ENCODE results near the gene ME3. TPM values are rescaled to one million over a fixed set of nuclear protein-coding genes. Genes with fewer than 3 reads are reported as not detected.

ME3 gene
- total RNA-seq, 1 experiment from 2014 or later = 1.8 TPM

DNA sequence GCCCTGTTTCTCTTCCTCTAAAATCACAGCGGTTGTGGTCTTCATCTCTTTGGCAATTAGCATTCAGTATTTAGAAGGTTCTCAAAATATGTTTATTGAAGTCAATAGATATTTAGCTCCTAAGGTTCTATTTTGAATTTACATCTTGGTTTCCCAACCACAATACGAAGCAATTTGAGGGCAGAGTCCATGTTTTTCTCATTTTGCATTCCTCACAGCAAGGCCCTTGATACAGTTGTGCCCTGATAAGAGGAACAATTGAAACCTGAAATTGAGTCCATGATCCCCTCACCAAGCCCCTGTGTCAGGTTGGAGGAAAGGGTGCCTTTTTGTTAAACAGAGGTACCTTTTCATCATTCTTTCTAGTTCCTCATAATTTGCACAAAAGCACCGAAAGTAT, 166.2 kb downstream of the ME3 start:
- Mint-ChIP-seq H3K27me3 (ENCODE audit: low read depth) (no peaks in the 10 kb centered on the region), H3K36me3 (no peaks in the 10 kb centered on the region), H3K27ac (no peak overlapping the region), H3K4me1 (no peaks in the 10 kb centered on the region), H3K9me3 (no peaks in the 10 kb centered on the region), H3K4me3 (no peak overlapping the region)
- DNase-seq (ENCODE audit: low spot score) = no peak
- ATAC-seq = no peak
- POLR2A ChIA-PET = no interaction called here
- TF ChIP-seq, protein P1, sequence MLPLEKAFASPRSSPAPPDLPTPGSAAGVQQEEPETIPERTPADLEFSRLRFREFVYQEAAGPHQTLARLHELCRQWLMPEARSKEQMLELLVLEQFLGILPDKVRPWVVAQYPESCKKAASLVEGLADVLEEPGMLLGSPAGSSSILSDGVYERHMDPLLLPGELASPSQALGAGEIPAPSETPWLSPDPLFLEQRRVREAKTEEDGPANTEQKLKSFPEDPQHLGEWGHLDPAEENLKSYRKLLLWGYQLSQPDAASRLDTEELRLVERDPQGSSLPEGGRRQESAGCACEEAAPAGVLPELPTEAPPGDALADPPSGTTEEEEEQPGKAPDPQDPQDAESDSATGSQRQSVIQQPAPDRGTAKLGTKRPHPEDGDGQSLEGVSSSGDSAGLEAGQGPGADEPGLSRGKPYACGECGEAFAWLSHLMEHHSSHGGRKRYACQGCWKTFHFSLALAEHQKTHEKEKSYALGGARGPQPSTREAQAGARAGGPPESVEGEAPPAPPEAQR (CRISPR knock-in tag; IDR thresholded peaks at IDR 0.05) = no peak
- TF ChIP-seq ZNF219 (CRISPR knock-in tag; IDR thresholded peaks at IDR 0.05; ENCODE audit: borderline replicate concordance) = no peak
- no peak for TF ChIP-seq SMAD4 (CRISPR knock-in tag; IDR thresholded peaks at IDR 0.05)
- no peak for TF ChIP-seq KAT7 (CRISPR knock-in tag; IDR thresholded peaks at IDR 0.05; ENCODE audit: borderline replicate concordance)
- TF ChIP-seq NR3C1 (CRISPR knock-in tag; conservative IDR thresholded peaks at IDR 0.05; ENCODE audit: low read depth) = no peak
- CTCF ChIA-PET = interaction anchor here (1.4 kb wide), 1 partner anchor 102 kb away, joined by 4 read pairs; no protein-coding TSS in a partner anchor

DNA sequence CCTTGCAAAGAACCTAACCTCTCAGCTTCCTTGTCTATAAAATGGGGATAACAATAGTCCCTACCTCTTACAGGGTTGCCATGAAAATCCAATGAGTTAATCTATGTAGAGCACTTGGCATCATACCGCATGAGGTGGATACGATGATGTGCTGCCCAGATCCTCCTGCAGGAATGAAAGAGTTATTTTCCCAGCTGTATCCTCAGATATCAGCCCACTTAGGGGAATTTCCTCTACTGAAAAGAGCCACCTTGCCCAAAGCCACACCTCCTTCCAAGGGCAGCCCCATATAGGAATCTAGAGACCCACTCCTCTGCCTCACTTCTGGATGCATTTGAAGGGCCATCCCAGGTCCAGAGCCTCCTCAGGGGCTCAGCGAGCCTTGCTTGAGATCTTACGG, 169.3 kb downstream of the ME3 start:
- Mint-ChIP-seq H3K9me3 (no peaks in the 10 kb centered on the region), H3K4me1 (no peaks in the 10 kb centered on the region; the same call in 1 of the 2 replicates), H3K36me3 (no peaks in the 10 kb centered on the region), H3K27me3 (ENCODE audit: low read depth) (no peaks in the 10 kb centered on the region), H3K4me3 (no peak overlapping the region), H3K27ac (no peak overlapping the region)
- DNase-seq (ENCODE audit: low spot score) = no peak
- no peak for ATAC-seq
- ChIA-PET CTCF (interaction anchor here (1.5 kb wide), 1 partner anchor 105 kb away, joined by 3 read pairs; no protein-coding TSS in a partner anchor), POLR2A (no interaction called here)
- TF ChIP-seq, protein P2, sequence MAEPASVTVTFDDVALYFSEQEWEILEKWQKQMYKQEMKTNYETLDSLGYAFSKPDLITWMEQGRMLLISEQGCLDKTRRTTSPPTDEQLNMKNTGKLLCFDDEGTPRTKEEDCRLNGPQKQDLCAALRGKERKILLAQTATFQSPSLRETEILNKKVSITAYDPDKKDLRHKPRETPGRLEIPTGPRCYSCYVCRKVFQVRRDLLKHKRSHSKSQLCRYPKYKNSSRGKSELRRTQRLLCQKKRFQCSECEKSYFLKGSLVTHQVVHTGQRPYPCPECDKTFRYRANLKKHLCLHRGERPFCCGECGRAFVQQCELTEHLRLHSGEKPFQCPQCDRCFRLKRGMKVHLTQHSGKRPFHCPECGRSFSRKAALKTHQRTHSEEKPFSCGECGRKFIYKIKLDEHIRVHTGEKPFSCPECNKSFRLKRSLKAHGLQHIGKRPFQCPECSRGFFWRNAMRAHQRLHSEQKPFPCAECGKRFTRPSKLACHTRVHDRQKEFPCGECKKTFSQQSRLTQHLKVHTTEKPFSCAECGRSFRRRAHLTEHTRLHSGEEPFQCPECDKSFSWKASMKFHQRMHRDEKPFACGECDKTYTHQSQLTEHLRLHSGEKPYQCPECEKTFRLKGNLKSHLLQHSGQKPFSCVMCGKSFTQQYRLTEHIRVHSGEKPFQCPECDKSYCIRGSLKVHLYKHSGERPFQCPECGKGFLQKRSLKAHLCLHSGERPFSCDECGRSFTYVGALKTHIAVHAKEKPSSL (CRISPR knock-in tag; conservative IDR thresholded peaks at IDR 0.05) = no peak
- TF ChIP-seq SOX15 (CRISPR knock-in tag; IDR thresholded peaks at IDR 0.05) (no peak), SP1 (CRISPR knock-in tag; conservative IDR thresholded peaks at IDR 0.05) (no peak), CREB1 (CRISPR knock-in tag; IDR thresholded peaks at IDR 0.05) (no peak)

DNA sequence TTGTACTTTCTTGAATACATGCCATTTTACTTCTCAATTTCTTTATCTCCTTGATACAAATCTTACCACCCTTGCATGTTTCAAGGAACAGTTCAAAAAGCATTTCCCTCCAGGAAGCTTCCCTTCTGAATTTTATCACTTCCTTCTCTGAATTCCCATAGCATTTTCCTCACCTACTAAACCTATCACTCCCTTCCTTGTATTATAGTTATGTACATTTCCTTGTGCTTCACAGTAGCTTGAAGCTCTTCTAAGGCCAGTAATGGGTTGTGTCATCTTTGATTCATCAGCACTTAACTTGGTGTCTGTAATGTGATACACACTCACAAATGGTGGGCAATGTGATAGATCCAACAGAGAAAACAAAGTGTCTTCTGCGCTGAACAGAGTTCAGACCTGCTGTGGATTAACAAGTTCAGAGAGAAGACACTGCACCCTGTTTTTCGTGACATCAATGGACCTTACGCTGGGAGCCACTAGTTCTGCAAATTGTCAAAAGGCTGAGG, 170.2 kb downstream of the ME3 start:
- ChIA-PET POLR2A (no interaction called here), CTCF (interaction anchor here (1.2 kb wide), 1 partner anchor 21 kb away, joined by 3 read pairs; no protein-coding TSS in a partner anchor)
- DNase-seq (ENCODE audit: low spot score) (no peak), ATAC-seq (no peak)
- H3K27ac Mint-ChIP-seq = no peak overlapping the region
- peaks cover 5% of the 10 kb centered on the region for H3K4me1 Mint-ChIP-seq
- H3K4me3 Mint-ChIP-seq = no peak overlapping the region
- no peaks in the 10 kb centered on the region for H3K36me3 Mint-ChIP-seq
- no peaks in the 10 kb centered on the region for H3K9me3 Mint-ChIP-seq
- H3K27me3 Mint-ChIP-seq (ENCODE audit: low read depth) = no peaks in the 10 kb centered on the region
- TF ChIP-seq ZNF416 (CRISPR knock-in tag; IDR thresholded peaks at IDR 0.05) (no peak), CREB1 (CRISPR knock-in tag; IDR thresholded peaks at IDR 0.05) (no peak), FOXP1 (CRISPR knock-in tag; IDR thresholded peaks at IDR 0.05; ENCODE audit: borderline replicate concordance) (no peak), RORB (CRISPR knock-in tag; IDR thresholded peaks at IDR 0.05) (no peak)
- TF ChIP-seq, protein P3, sequence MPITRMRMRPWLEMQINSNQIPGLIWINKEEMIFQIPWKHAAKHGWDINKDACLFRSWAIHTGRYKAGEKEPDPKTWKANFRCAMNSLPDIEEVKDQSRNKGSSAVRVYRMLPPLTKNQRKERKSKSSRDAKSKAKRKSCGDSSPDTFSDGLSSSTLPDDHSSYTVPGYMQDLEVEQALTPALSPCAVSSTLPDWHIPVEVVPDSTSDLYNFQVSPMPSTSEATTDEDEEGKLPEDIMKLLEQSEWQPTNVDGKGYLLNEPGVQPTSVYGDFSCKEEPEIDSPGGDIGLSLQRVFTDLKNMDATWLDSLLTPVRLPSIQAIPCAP (CRISPR knock-in tag; IDR thresholded peaks at IDR 0.05) = no peak
- TF ChIP-seq, protein P4, sequence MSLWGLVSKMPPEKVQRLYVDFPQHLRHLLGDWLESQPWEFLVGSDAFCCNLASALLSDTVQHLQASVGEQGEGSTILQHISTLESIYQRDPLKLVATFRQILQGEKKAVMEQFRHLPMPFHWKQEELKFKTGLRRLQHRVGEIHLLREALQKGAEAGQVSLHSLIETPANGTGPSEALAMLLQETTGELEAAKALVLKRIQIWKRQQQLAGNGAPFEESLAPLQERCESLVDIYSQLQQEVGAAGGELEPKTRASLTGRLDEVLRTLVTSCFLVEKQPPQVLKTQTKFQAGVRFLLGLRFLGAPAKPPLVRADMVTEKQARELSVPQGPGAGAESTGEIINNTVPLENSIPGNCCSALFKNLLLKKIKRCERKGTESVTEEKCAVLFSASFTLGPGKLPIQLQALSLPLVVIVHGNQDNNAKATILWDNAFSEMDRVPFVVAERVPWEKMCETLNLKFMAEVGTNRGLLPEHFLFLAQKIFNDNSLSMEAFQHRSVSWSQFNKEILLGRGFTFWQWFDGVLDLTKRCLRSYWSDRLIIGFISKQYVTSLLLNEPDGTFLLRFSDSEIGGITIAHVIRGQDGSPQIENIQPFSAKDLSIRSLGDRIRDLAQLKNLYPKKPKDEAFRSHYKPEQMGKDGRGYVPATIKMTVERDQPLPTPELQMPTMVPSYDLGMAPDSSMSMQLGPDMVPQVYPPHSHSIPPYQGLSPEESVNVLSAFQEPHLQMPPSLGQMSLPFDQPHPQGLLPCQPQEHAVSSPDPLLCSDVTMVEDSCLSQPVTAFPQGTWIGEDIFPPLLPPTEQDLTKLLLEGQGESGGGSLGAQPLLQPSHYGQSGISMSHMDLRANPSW (CRISPR knock-in tag; conservative IDR thresholded peaks at IDR 0.05; ENCODE audit: low read depth) = no peak
- TF ChIP-seq, protein P5, sequence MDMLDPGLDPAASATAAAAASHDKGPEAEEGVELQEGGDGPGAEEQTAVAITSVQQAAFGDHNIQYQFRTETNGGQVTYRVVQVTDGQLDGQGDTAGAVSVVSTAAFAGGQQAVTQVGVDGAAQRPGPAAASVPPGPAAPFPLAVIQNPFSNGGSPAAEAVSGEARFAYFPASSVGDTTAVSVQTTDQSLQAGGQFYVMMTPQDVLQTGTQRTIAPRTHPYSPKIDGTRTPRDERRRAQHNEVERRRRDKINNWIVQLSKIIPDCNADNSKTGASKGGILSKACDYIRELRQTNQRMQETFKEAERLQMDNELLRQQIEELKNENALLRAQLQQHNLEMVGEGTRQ (CRISPR knock-in tag; IDR thresholded peaks at IDR 0.05) = no peak
- TF ChIP-seq, protein P6, sequence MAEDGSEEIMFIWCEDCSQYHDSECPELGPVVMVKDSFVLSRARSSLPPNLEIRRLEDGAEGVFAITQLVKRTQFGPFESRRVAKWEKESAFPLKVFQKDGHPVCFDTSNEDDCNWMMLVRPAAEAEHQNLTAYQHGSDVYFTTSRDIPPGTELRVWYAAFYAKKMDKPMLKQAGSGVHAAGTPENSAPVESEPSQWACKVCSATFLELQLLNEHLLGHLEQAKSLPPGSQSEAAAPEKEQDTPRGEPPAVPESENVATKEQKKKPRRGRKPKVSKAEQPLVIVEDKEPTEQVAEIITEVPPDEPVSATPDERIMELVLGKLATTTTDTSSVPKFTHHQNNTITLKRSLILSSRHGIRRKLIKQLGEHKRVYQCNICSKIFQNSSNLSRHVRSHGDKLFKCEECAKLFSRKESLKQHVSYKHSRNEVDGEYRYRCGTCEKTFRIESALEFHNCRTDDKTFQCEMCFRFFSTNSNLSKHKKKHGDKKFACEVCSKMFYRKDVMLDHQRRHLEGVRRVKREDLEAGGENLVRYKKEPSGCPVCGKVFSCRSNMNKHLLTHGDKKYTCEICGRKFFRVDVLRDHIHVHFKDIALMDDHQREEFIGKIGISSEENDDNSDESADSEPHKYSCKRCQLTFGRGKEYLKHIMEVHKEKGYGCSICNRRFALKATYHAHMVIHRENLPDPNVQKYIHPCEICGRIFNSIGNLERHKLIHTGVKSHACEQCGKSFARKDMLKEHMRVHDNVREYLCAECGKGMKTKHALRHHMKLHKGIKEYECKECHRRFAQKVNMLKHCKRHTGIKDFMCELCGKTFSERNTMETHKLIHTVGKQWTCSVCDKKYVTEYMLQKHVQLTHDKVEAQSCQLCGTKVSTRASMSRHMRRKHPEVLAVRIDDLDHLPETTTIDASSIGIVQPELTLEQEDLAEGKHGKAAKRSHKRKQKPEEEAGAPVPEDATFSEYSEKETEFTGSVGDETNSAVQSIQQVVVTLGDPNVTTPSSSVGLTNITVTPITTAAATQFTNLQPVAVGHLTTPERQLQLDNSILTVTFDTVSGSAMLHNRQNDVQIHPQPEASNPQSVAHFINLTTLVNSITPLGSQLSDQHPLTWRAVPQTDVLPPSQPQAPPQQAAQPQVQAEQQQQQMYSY (CRISPR knock-in tag; IDR thresholded peaks at IDR 0.05) = no peak
- TF ChIP-seq, protein P7, sequence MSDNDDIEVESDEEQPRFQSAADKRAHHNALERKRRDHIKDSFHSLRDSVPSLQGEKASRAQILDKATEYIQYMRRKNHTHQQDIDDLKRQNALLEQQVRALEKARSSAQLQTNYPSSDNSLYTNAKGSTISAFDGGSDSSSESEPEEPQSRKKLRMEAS (CRISPR knock-in tag; IDR thresholded peaks at IDR 0.05) = no peak
- TF ChIP-seq, protein P8, sequence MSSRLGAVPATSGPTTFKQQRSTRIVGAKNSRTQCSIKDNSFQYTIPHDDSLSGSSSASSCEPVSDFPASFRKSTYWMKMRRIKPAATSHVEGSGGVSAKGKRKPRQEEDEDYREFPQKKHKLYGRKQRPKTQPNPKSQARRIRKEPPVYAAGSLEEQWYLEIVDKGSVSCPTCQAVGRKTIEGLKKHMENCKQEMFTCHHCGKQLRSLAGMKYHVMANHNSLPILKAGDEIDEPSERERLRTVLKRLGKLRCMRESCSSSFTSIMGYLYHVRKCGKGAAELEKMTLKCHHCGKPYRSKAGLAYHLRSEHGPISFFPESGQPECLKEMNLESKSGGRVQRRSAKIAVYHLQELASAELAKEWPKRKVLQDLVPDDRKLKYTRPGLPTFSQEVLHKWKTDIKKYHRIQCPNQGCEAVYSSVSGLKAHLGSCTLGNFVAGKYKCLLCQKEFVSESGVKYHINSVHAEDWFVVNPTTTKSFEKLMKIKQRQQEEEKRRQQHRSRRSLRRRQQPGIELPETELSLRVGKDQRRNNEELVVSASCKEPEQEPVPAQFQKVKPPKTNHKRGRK (CRISPR knock-in tag; IDR thresholded peaks at IDR 0.05; ENCODE audit: borderline replicate concordance) = no peak
